Measurements from ENCODE around the gene WWOX. TPM values are rescaled to one million over a fixed set of nuclear protein-coding genes. Genes with fewer than 3 reads are reported as not detected.

WWOX gene
- total and polyA plus RNA-seq, 2 of the 13 experiments (the other 11 are each of a cell fraction or from before 2014, with no cell fraction given), result 9.1 to 37.4 TPM

DNA sequence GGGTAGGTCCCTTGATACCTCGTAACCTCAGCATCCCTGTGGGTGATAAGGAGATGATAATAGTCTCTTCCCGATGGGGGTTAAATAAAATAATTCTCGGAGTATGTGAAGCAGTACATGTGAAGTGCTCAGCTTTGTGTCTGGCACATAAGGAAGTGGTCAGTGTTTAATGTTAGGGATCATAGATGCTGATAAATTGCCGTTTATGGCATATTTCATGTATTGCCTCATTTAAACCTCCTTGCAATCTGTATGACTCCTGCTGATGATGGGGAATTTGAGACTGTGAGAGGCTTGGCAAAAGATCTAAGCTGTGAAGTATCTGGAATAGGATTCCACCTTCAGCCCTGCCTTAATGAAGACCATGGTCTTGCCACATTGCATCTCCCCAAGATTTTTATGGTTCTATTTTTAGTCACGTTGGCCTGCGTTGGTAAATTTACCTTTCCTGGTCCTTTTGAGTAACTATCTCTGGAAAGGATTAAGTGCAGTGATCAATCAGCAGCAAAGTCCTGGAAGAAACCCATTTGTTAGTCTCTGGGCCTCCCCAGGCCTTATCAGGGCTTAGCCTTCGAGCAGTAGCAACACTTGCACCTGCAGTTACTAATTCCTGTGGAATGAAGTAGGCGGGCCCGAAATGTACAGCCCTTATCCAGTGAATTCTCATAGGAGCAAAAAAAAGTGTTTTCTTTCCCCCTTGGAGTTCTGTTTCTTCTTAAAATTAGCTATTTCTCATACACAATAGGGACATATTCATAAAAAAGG lies 144.9 kb downstream of the WWOX start:
- CTCF ChIA-PET (ENCODE audit: low intra/inter-chr PET ratio, low total read pairs), result no interaction called here
- WGBS (ENCODE audit: low lambda C conversion rate), result 88% methylated on average over 9 of the region's 9 CpGs
- Histone ChIP-seq H3K4me2 (ENCODE audit: low read depth, low read length) (no peak overlapping the region), H4K20me1 (ENCODE audit: insufficient read depth, low read length) (no peaks in the 10 kb centered on the region), H3K36me3 (replicated peaks in 1 of 2; ENCODE audit: control insufficient read depth in 1 of 2, insufficient read depth in 2 of 2, low read length in 2 of 2) (no peaks in the 10 kb centered on the region), H3K27ac (ENCODE audit: extremely low read length, insufficient read depth, low read length) (no peak overlapping the region), H3K79me2 (ENCODE audit: insufficient read depth, low read length) (no peaks in the 10 kb centered on the region), H3K9ac (ENCODE audit: insufficient read depth, low read depth, low read length) (no peak overlapping the region), H2AFZ (ENCODE audit: low read length) (no peak overlapping the region), H3K27me3 (ENCODE audit: control insufficient read depth in 1 of 2, insufficient read depth in 2 of 2, low read length in 2 of 2) (no peaks in the 10 kb centered on the region), H3K4me3 (replicated peaks in 1 of 3; ENCODE audit: insufficient read depth in 1 of 3, low read depth in 2 of 3, low read length in 3 of 3) (no peak overlapping the region), H3K4me1 (ENCODE audit: insufficient read depth, low read length) (peaks cover 54% of the 10 kb centered on the region), H3K9me3 (ENCODE audit: low read length) (no peaks in the 10 kb centered on the region)
- FAIRE-seq, result no peak
- intact Hi-C loops (cut with micrococcal nuclease; ENCODE audit: unreplicated experiment), result loop anchor here (5.0 kb wide), 1 partner anchor 263 kb away; no protein-coding TSS in a partner anchor
- no peak for DNase-seq (ENCODE audit: low spot score)
- no peak for ATAC-seq
- TF ChIP-seq, protein P1, sequence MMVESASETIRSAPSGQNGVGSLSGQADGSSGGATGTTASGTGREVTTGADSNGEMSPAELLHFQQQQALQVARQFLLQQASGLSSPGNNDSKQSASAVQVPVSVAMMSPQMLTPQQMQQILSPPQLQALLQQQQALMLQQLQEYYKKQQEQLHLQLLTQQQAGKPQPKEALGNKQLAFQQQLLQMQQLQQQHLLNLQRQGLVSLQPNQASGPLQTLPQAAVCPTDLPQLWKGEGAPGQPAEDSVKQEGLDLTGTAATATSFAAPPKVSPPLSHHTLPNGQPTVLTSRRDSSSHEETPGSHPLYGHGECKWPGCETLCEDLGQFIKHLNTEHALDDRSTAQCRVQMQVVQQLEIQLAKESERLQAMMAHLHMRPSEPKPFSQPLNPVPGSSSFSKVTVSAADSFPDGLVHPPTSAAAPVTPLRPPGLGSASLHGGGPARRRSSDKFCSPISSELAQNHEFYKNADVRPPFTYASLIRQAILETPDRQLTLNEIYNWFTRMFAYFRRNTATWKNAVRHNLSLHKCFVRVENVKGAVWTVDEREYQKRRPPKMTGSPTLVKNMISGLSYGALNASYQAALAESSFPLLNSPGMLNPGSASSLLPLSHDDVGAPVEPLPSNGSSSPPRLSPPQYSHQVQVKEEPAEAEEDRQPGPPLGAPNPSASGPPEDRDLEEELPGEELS (CRISPR knock-in tag; IDR thresholded peaks at IDR 0.05), result no peak
- TF ChIP-seq ZNF644 (CRISPR knock-in tag; IDR thresholded peaks at IDR 0.05; ENCODE audit: low read depth) (no peak), ZNF746 (CRISPR knock-in tag; IDR thresholded peaks at IDR 0.05) (no peak), HMG20A (CRISPR knock-in tag; IDR thresholded peaks at IDR 0.05; ENCODE audit: borderline replicate concordance) (no peak), ZNF816 (CRISPR knock-in tag; IDR thresholded peaks at IDR 0.05; ENCODE audit: borderline replicate concordance) (no peak), MTF1 (CRISPR knock-in tag; IDR thresholded peaks at IDR 0.05) (no peak), ZNF101 (CRISPR knock-in tag; IDR thresholded peaks at IDR 0.05; ENCODE audit: borderline replicate concordance, low read depth) (no peak)
- POLR2A ChIA-PET, result no interaction called here
- BruUV-seq (replicated peaks), result no TSS peak
- in situ Hi-C loops (cut with HindIII; ENCODE audit: extremely low pct_ligation_motif_present, low pct_unique_long_range_greater_than_20kb), result loop anchor here (25.0 kb wide), 2 partner anchors 793 to 1368 kb away; partner anchors contain the start of gene MAF
